Nephron progenitor cell (in vitro differentiated cells): ENCODE measurements around the gene SLC11A2.

Experiments
- DNase-seq: peaks from one replicate; pipeline ENCODE4 v3.0.0; 2021
- H3K27ac Mint-ChIP-seq: 2 replicates; pipeline ENCODE4 v1.8.0; 2021; ENCODE audit warnings: mild to moderate bottlenecking, moderate library complexity, mixed read lengths
- H3K27me3 Mint-ChIP-seq: 2 replicates; pipeline ENCODE4 v1.8.0; 2021; ENCODE audit warnings: mild to moderate bottlenecking, low read depth, mixed read lengths; ENCODE audit not compliant: poor library complexity
- H3K36me3 Mint-ChIP-seq: 2 replicates; pipeline ENCODE4 v1.8.0; 2021; ENCODE audit warnings: low read depth, mixed read lengths
- H3K4me1 Mint-ChIP-seq: 2 replicates; pipeline ENCODE4 v1.8.0; 2021; ENCODE audit warnings: mixed read lengths
- H3K4me3 Mint-ChIP-seq: 2 replicates; pipeline ENCODE4 v1.8.0; 2021; ENCODE audit warnings: mild to moderate bottlenecking, moderate library complexity, mixed read lengths
- H3K9me3 Mint-ChIP-seq: 2 replicates; pipeline ENCODE4 v1.8.0; 2021; ENCODE audit warnings: mild to moderate bottlenecking, moderate library complexity, mixed read lengths
- CTCF ChIP-seq: fragments of 200-600 bp; sonication (generic); IDR thresholded peaks from 2 replicates; pipeline ENCODE4 v1.5.0; 2021; ENCODE audit warnings: antibody characterized with exemption

Gene SLC11A2

DNA sequence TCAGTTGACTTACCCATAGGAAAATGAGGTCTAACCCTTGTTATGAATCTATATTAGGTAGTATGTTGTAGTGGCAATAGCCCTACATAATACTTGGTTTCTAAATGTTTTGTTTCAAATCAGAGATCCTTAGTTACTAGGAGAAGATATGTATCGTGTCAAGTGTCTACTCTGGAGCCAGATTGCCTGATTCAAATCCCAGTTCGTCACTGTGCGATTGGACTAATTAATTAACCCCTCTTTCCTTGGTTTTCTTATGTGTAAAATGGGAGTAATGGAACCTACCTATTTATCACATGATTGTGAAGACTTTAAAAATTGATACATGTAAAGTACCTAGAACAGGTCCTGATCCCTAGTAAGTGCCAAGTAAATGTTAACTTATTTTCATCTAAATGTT is 23.3 kb upstream of the SLC11A2 start:
- TF ChIP-seq CTCF = no peak
- peaks cover 28% of the 10 kb centered on the region for H3K4me1 Mint-ChIP-seq
- H3K36me3 Mint-ChIP-seq = peaks cover 12% of the 10 kb centered on the region
- H3K9me3 Mint-ChIP-seq = peaks cover 4% of the 10 kb centered on the region
- H3K27me3 Mint-ChIP-seq = peaks cover 9% of the 10 kb centered on the region
- peak overlapping the region; percentile 45 for H3K27ac Mint-ChIP-seq
- DNase-seq = no peak
- peak overlapping the region; percentile 96 for H3K4me3 Mint-ChIP-seq

- peaks cover 12% of the 10 kb centered on the region for H3K36me3 Mint-ChIP-seq
- H3K27me3 Mint-ChIP-seq = peaks cover 14% of the 10 kb centered on the region
- H3K9me3 Mint-ChIP-seq = peaks cover 4% of the 10 kb centered on the region
- DNase-seq = no peak
- TF ChIP-seq CTCF = no peak
- peaks cover 28% of the 10 kb centered on the region for H3K4me1 Mint-ChIP-seq
- H3K27ac Mint-ChIP-seq = peak overlapping the region; percentile 93
- H3K4me3 Mint-ChIP-seq = peak overlapping the region; percentile 96
Measured at GRCh38 chr12:51048661-51049251, 22.6 kb upstream of the SLC11A2 start.

DNA sequence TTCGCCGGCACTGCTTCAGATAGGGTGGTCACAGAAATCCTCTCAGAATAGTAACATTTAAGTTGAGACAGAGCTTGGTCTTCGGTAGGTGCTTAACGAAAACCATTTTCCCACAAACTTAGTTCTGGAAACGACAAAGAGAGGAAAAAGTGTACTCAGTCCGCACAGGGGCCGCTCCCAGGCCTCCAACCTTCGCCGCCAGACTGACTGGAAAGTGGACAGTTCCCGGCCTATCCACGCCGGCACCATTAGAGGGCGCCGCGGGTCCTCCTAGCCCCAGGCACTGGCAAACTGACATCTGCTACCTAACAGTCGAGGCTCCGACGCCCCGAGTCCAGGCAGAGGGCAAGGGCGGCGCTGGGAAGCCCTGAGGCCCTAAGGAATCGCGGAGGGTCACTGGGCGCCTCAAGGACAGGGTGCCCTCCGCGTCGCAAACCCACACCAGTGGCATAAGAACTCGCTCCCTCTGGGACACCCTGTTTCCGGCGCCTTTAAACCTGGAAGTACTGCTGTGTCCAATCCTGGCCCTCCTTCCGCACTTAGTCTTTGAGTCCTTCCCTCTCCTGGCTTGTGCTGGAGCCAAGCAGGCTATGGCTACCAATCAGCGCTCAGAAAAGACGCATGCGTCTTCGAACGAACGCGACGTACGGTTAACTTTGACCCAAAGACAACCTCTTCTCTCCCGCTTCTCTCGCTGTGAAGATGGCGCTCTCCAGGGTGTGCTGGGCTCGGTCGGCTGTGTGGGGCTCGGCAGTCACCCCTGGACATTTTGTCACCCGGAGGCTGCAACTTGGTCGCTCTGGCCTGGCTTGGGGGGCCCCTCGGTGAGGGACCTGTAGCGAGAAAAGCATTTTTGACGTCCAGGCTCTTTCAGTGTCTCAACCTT is 21.7 kb upstream of the SLC11A2 start, which contains the start of gene LETMD1:
LETMD1 (plus strand) TSS at position 673 of the 886 bp plus-strand sequence; CDS start at position 703, 30 bp downstream.
- DNase-seq = peak; percentile 88
- TF ChIP-seq CTCF = peak; percentile 87
- peaks cover 28% of the 10 kb centered on the region for H3K4me1 Mint-ChIP-seq
- H3K27me3 Mint-ChIP-seq = peaks cover 14% of the 10 kb centered on the region
- peaks cover 4% of the 10 kb centered on the region for H3K9me3 Mint-ChIP-seq
- peak within 1 kb of the TSS; percentile 93 for H3K27ac Mint-ChIP-seq
- peak within 1 kb of the TSS; percentile 96 for H3K4me3 Mint-ChIP-seq
- H3K36me3 Mint-ChIP-seq = peaks cover 9% of the 10 kb centered on the region

- H3K27me3 Mint-ChIP-seq = peaks cover 7% of the 10 kb centered on the region
- H3K9me3 Mint-ChIP-seq = no peaks in the 10 kb centered on the region
- TF ChIP-seq CTCF = no peak
- no peaks in the 10 kb centered on the region for H3K36me3 Mint-ChIP-seq
- H3K27ac Mint-ChIP-seq = no peak overlapping the region
- no peak overlapping the region for H3K4me3 Mint-ChIP-seq
- H3K4me1 Mint-ChIP-seq = peaks cover 4% of the 10 kb centered on the region
- DNase-seq = no peak
Measured at GRCh38 chr12:51036279-51036678, 10.1 kb upstream of the SLC11A2 start.

DNA sequence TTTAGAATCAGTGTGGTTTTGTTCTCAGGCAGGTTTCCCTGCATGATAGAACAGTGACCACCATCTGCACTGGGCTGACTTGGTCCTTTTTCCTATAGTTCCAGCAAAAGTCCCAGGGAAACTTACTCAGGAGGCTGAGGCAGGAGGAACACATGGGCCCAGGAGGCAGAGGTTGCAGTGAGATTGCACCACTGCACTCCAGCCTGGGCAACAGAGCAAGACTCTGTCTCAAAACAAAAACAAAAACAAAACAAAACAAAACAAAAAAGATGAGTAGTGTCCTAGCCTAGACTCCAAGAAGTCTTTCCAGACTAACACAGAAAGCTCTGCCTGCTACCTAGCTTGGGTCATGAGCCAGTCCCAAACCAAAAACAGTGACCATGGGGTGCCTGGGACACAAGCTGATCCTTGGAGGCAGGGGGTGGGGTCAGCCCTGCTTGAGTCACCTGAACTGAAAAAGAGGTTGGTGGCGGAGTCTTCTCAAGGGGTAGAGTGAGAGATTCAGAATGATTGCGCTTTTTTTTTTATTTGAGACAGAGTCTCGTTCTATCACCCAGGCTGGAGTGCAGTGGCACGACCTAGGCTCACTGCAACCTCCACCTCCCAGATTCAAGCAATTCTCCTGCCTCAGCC is 7.4 kb upstream of the SLC11A2 start:
- no peak for TF ChIP-seq CTCF
- H3K4me1 Mint-ChIP-seq = peaks cover 19% of the 10 kb centered on the region
- H3K36me3 Mint-ChIP-seq = no peaks in the 10 kb centered on the region
- no peak overlapping the region for H3K4me3 Mint-ChIP-seq
- no peak for DNase-seq
- no peaks in the 10 kb centered on the region for H3K9me3 Mint-ChIP-seq
- peaks cover 10% of the 10 kb centered on the region for H3K27me3 Mint-ChIP-seq
- H3K27ac Mint-ChIP-seq = no peak overlapping the region
